Vagina (tissue), 2 donors: Measurements from ENCODE around the gene SLC3A2. TPM values are rescaled to one million over a fixed set of nuclear protein-coding genes. Genes with fewer than 3 reads are reported as not detected.

Experiments
- DNase-seq, 2 donors: peaks; one replicate each; pipeline ENCODE4 v3.0.0-alpha.2; 2017; ENCODE audit errors: extremely low spot score in 2 of 2
- H3K27ac ChIP-seq: fragments of 200-600 bp; sonication (generic); one replicate; pipeline ENCODE4 v1.5.1; 2019
- H3K27me3 ChIP-seq: fragments of 200-600 bp; sonication (generic); one replicate; pipeline ENCODE4 v1.5.1; 2019
- H3K36me3 ChIP-seq, 2 donors: fragments of 200-600 bp; sonication (generic); one replicate each; pipeline ENCODE4 v1.5.1; 2017 to 2019
- H3K4me1 ChIP-seq: fragments of 200-600 bp; sonication (generic); one replicate; pipeline ENCODE4 v1.5.1; 2019
- H3K4me3 ChIP-seq, 2 donors: fragments of 200-600 bp; sonication (generic); 1 replicate in 1 of 2; 2 replicates in 1 of 2; pipeline ENCODE4 v1.5.1; 2016 to 2019
- H3K9me3 ChIP-seq: fragments of 200-600 bp; sonication (generic); one replicate; pipeline ENCODE4 v1.5.1; 2019
- POLR2A ChIP-seq, 2 donors: fragments of 450-650 bp; IDR thresholded peaks; one replicate each; pipeline ENCODE4 v1.6.1; 2017; ENCODE audit warnings: antibody characterized with exemption in 2 of 2, mild to moderate bottlenecking in 2 of 2, moderate library complexity in 2 of 2
- POLR2AphosphoS5 ChIP-seq, 2 donors: sonication (generic); formaldehyde crosslinking; IDR thresholded peaks; one replicate each; pipeline ENCODE4 v1.9.0; 2017; ENCODE audit warnings: antibody characterized with exemption in 2 of 2, mild to moderate bottlenecking in 2 of 2, low read depth in 1 of 2; ENCODE audit not compliant: insufficient read depth in 1 of 2
- intact Hi-C: fragments of 100-400 bp; cut with DNase I; formaldehyde crosslinking; loops from one replicate; pipeline ENCODE4 v1.15.1; 2023
- total RNA-seq: library from RNA; depleted of rRNA; stranded (reverse); fragments of >200 nt; gene quantifications from one replicate; pipeline ENCODE4 v1.2.3, GENCODE V29; 2016
- TF ChIP-seq, protein P1 (sequence below), 3 experiments: fragments of 450-650 bp in 2 of 3; fragments of 200-600 bp in 1 of 3; sonication (generic) in 1 of 3; IDR thresholded peaks; one replicate each; pipeline ENCODE4 v1.5.1; 2017 to 2019; ENCODE audit warnings: antibody characterized with exemption in 3 of 3, mild to moderate bottlenecking in 2 of 3, moderate library complexity in 2 of 3

The SLC3A2 gene
- total RNA-seq, 1 donor from 2014 or later, result 169 TPM

DNA sequence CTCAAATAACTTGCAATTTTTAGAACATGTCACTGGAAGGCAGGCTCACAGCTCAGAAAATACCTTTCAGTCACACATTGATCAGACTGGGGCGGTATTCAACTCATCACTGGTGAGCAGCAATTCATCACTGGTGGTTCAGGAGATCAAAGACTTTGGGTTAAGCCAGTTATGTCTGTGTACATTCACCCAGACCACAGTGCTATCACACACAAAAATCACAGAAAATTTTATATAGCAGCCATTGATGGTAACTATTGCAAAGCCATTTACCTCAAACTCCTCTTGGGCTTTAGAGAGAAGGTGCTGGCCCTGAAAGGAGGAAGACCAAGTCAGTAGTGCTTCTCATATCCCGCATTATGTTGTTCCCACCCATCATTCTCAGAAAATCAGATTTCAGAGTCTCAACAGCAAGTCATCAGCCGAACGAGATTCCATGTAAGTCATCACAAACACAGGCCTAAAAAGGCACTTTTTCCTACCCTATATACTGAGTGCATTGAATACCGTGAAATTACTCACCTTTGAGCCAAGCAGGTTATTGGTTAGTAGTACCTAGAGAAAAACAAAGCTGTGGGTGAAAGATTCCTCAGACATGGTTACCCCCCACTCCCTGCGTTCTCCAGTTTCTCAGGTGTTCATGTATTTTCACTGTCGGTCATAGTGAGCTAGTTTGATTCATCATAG is 27.3 kb upstream of the SLC3A2 start:
- no peak for DNase-seq
- H3K27ac ChIP-seq, result peak overlapping the region; percentile 74
- no peaks in the 10 kb centered on the region for H3K9me3 ChIP-seq
- H3K4me1 ChIP-seq, result peaks cover 39% of the 10 kb centered on the region
- peaks cover 0 to 21% of the 10 kb centered on the region in 2 donors for H3K36me3 ChIP-seq
- no peaks in the 10 kb centered on the region for H3K27me3 ChIP-seq
- H3K4me3 ChIP-seq, result peak overlapping the region in 1 of 2 donors; percentile 48
- intact Hi-C loops, result no loop called here
- TF ChIP-seq, protein P1, sequence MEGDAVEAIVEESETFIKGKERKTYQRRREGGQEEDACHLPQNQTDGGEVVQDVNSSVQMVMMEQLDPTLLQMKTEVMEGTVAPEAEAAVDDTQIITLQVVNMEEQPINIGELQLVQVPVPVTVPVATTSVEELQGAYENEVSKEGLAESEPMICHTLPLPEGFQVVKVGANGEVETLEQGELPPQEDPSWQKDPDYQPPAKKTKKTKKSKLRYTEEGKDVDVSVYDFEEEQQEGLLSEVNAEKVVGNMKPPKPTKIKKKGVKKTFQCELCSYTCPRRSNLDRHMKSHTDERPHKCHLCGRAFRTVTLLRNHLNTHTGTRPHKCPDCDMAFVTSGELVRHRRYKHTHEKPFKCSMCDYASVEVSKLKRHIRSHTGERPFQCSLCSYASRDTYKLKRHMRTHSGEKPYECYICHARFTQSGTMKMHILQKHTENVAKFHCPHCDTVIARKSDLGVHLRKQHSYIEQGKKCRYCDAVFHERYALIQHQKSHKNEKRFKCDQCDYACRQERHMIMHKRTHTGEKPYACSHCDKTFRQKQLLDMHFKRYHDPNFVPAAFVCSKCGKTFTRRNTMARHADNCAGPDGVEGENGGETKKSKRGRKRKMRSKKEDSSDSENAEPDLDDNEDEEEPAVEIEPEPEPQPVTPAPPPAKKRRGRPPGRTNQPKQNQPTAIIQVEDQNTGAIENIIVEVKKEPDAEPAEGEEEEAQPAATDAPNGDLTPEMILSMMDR (IDR thresholded peaks at IDR 0.05), result no peak
- no peak for TF ChIP-seq POLR2A (IDR thresholded peaks at IDR 0.05)
- TF ChIP-seq POLR2AphosphoS5 (IDR thresholded peaks at IDR 0.05; ENCODE audit: insufficient read depth in 1 of 2, low read depth in 1 of 2), result no peak

GRCh38 chr11:62854013-62854824 is 26.5 kb upstream of the SLC3A2 start:
- H3K4me3 ChIP-seq, result peak overlapping the region; percentile 48 to 79
- peaks cover 0 to 21% of the 10 kb centered on the region in 2 donors for H3K36me3 ChIP-seq
- DNase-seq, result no peak
- no peaks in the 10 kb centered on the region for H3K9me3 ChIP-seq
- no peak for TF ChIP-seq POLR2AphosphoS5 (IDR thresholded peaks at IDR 0.05; ENCODE audit: insufficient read depth in 1 of 2, low read depth in 1 of 2)
- TF ChIP-seq, protein P1 (IDR thresholded peaks at IDR 0.05), result no peak
- TF ChIP-seq POLR2A (IDR thresholded peaks at IDR 0.05), result no peak
- H3K27ac ChIP-seq, result peak overlapping the region; percentile 74
- no peaks in the 10 kb centered on the region for H3K27me3 ChIP-seq
- H3K4me1 ChIP-seq, result peaks cover 39% of the 10 kb centered on the region
- intact Hi-C loops, result no loop called here

GRCh38 chr11:62854825-62855570 is 25.7 kb upstream of the SLC3A2 start:
- peaks cover 39% of the 10 kb centered on the region for H3K4me1 ChIP-seq
- H3K27ac ChIP-seq, result peak overlapping the region; percentile 74
- H3K27me3 ChIP-seq, result no peaks in the 10 kb centered on the region
- no peaks in the 10 kb centered on the region for H3K9me3 ChIP-seq
- H3K4me3 ChIP-seq, result peak overlapping the region; percentile 48 to 79
- DNase-seq, result no peak
- peaks cover 0 to 21% of the 10 kb centered on the region in 2 donors for H3K36me3 ChIP-seq
- TF ChIP-seq, protein P1 (IDR thresholded peaks at IDR 0.05), result no peak
- TF ChIP-seq POLR2A (IDR thresholded peaks at IDR 0.05) (no peak), POLR2AphosphoS5 (IDR thresholded peaks at IDR 0.05; ENCODE audit: insufficient read depth in 1 of 2, low read depth in 1 of 2) (no peak)
- intact Hi-C loops, result no loop called here

GRCh38 chr11:62855571-62856332 is 24.9 kb upstream of the SLC3A2 start:
- no peaks in the 10 kb centered on the region for H3K9me3 ChIP-seq
- H3K27me3 ChIP-seq, result no peaks in the 10 kb centered on the region
- intact Hi-C loops, result no loop called here
- TF ChIP-seq POLR2A (IDR thresholded peaks at IDR 0.05) (peak in 1 of 2 donors; percentile 92), POLR2AphosphoS5 (IDR thresholded peaks at IDR 0.05; ENCODE audit: insufficient read depth in 1 of 2, low read depth in 1 of 2) (peak; percentile 98 to 100)
- TF ChIP-seq, protein P1 (IDR thresholded peaks at IDR 0.05), result no peak
- H3K27ac ChIP-seq, result peak overlapping the region; percentile 74
- DNase-seq, result peak; percentile 98 to 99
- H3K4me1 ChIP-seq, result peaks cover 39% of the 10 kb centered on the region
- peak overlapping the region; percentile 48 to 79 for H3K4me3 ChIP-seq
- peaks cover 0 to 21% of the 10 kb centered on the region in 2 donors for H3K36me3 ChIP-seq
